DND-41 (cell line): Measurements from ENCODE around the gene PPP1R3D.

ENCODE experiments used
- ATAC-seq: fragments of 200-7000 bp; cut with Tn5 transposase; 3 replicates; pipeline ENCODE4 v1.9.1; 2021; ENCODE audit warnings: low read depth; ENCODE audit not compliant: insufficient read depth
- DNase-seq: peaks from one replicate; pipeline ENCODE4 v3.0.0-alpha.2; 2020
- H2AFZ ChIP-seq: 2 replicates; pipeline ENCODE4 v1.6.0; 2012; ENCODE audit warnings: low read depth, low read length
- H3K27ac ChIP-seq: 2 replicates; pipeline ENCODE4 v1.5.1; 2012; ENCODE audit warnings: low read length, inconsistent platforms
- H3K27me3 ChIP-seq: fragments of 200-600 bp; sonication (generic); 2 replicates; pipeline ENCODE4 v1.6.0; 2012; ENCODE audit warnings: low read length, mild to moderate bottlenecking, inconsistent platforms; ENCODE audit not compliant: insufficient read depth, poor library complexity
- H3K36me3 ChIP-seq: 2 replicates; pipeline ENCODE4 v1.5.1; 2012; ENCODE audit warnings: low read length, inconsistent platforms; ENCODE audit not compliant: insufficient read depth
- H3K4me1 ChIP-seq: 2 replicates; pipeline ENCODE4 v1.5.1; 2012; ENCODE audit warnings: mild to moderate bottlenecking, low read length; ENCODE audit not compliant: insufficient read depth
- H3K4me2 ChIP-seq: 2 replicates; pipeline ENCODE4 v1.6.0; 2012; ENCODE audit warnings: mild to moderate bottlenecking, moderate library complexity, low read length, inconsistent platforms; ENCODE audit not compliant: insufficient read depth
- H3K4me3 ChIP-seq, 2 experiments: fragments of 200-600 bp in 1 of 2; shearing (Covaris generic) in 1 of 2; 2 replicates each; pipeline ENCODE4 v1.5.1; 2012 to 2016; ENCODE audit warnings: inconsistent platforms in 2 of 2, low read length in 2 of 2, mild to moderate bottlenecking in 2 of 2, low read depth in 1 of 2, moderate library complexity in 1 of 2
- H3K79me2 ChIP-seq: 2 replicates; pipeline ENCODE4 v1.6.0; 2012; ENCODE audit warnings: low read length, inconsistent platforms; ENCODE audit not compliant: insufficient read depth
- H3K9ac ChIP-seq: 2 replicates; pipeline ENCODE4 v1.6.0; 2012; ENCODE audit warnings: low read depth, mild to moderate bottlenecking, inconsistent platforms, low read length, moderate library complexity
- H3K9me3 ChIP-seq: 2 replicates; pipeline ENCODE4 v1.5.1; 2012; ENCODE audit warnings: low read length, moderate library complexity, mild to moderate bottlenecking, inconsistent platforms; ENCODE audit not compliant: insufficient read depth, severe bottlenecking
- H4K20me1 ChIP-seq: 2 replicates; pipeline ENCODE4 v1.6.0; 2012; ENCODE audit warnings: low read length; ENCODE audit not compliant: insufficient read depth
- EZH2 ChIP-seq: IDR thresholded peaks from 3 replicates; pipeline ENCODE4 v1.6.1; 2012; ENCODE audit warnings: borderline replicate concordance, low read depth, mild to moderate bottlenecking, moderate library complexity, low read length, inconsistent platforms; ENCODE audit not compliant: severe bottlenecking
- TF ChIP-seq, protein P1 (sequence below): IDR thresholded peaks from 2 replicates; pipeline ENCODE4 v1.5.1; 2012; ENCODE audit warnings: borderline replicate concordance, low read length, moderate library complexity, mild to moderate bottlenecking; ENCODE audit not compliant: poor library complexity, severe bottlenecking; ENCODE audit errors: extremely low read depth

PPP1R3D gene

DNA sequence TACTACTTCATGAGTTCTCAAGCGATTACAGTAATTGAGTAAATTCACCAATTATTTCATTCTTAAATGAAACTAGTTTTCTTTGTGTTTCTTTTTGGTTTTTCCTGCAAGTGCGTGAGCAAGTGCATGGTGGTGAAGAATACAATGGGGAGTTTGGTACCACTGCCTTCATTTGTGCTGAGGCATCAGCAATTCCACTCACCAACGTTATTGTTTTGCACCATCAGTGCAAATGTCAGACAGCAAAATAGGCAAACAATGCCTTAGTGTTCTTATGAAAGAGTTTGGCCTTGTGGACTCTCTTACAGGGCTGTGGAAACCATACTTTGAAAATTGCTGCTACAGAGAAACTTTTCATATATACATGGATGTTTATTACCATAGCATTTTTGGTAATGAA is 26.3 kb upstream of the PPP1R3D start:
- no peak overlapping the region for H2AFZ ChIP-seq
- H3K27ac ChIP-seq = no peak overlapping the region
- no peaks in the 10 kb centered on the region for H3K9me3 ChIP-seq
- ATAC-seq (no peak), DNase-seq (no peak)
- H3K27me3 ChIP-seq = no peaks in the 10 kb centered on the region
- H3K79me2 ChIP-seq = no peaks in the 10 kb centered on the region
- H3K4me1 ChIP-seq = no peaks in the 10 kb centered on the region
- no peak overlapping the region for H3K4me3 ChIP-seq
- H3K36me3 ChIP-seq = no peaks in the 10 kb centered on the region
- no peak for TF ChIP-seq EZH2
- TF ChIP-seq, protein P1, sequence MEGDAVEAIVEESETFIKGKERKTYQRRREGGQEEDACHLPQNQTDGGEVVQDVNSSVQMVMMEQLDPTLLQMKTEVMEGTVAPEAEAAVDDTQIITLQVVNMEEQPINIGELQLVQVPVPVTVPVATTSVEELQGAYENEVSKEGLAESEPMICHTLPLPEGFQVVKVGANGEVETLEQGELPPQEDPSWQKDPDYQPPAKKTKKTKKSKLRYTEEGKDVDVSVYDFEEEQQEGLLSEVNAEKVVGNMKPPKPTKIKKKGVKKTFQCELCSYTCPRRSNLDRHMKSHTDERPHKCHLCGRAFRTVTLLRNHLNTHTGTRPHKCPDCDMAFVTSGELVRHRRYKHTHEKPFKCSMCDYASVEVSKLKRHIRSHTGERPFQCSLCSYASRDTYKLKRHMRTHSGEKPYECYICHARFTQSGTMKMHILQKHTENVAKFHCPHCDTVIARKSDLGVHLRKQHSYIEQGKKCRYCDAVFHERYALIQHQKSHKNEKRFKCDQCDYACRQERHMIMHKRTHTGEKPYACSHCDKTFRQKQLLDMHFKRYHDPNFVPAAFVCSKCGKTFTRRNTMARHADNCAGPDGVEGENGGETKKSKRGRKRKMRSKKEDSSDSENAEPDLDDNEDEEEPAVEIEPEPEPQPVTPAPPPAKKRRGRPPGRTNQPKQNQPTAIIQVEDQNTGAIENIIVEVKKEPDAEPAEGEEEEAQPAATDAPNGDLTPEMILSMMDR = no peak
- no peaks in the 10 kb centered on the region for H4K20me1 ChIP-seq
- no peak overlapping the region for H3K4me2 ChIP-seq
- H3K9ac ChIP-seq = no peak overlapping the region

DNA sequence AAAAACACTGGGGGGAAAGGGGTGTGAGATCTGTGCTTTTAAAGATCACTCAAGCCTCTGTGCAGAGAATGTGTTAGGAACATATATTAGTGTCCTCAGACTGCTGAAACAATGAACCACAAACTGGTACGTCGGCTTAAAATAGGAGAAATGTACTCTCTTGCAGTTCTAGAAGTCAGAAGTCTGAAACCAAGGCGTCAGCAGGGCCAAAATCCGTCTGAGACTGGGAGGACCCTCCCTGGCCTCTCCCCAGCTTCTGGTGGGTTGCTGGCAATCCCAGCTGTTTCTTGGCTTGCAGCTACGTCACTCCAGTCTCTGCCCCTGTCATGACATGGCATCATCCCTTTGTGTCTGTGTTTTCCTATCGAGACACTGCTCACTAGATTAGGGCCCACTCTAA is 22.1 kb upstream of the PPP1R3D start:
- TF ChIP-seq EZH2 = no peak
- TF ChIP-seq, protein P1 = no peak
- Histone ChIP-seq H3K9me3 (no peaks in the 10 kb centered on the region), H3K4me2 (no peak overlapping the region), H3K36me3 (no peaks in the 10 kb centered on the region), H4K20me1 (no peaks in the 10 kb centered on the region), H3K27me3 (no peaks in the 10 kb centered on the region), H3K9ac (no peak overlapping the region), H3K4me3 (no peak overlapping the region), H3K4me1 (no peaks in the 10 kb centered on the region), H3K27ac (no peak overlapping the region), H2AFZ (no peak overlapping the region), H3K79me2 (no peaks in the 10 kb centered on the region)
- DNase-seq = no peak
- no peak for ATAC-seq

DNA sequence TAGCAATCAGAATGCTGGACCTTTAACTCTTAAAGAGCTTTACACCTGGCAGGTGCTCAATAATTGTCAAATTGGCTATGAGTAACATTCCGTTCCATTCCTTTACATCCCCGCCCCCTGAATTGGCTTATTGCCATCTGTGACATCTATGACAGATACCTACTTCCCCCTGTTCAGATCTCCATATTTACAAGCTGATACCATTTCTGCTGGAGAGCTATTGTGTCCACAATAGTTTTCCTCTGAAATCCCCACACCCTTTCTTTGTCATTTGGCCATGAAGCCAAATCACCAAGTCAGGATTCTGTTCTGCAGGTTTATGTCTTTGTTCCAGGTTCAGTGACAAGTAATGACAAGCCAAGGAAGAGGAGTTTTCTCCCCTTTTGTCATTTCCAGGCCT is 21.3 kb upstream of the PPP1R3D start:
- H3K27ac ChIP-seq = no peak overlapping the region
- H3K9me3 ChIP-seq = no peaks in the 10 kb centered on the region
- H3K27me3 ChIP-seq = no peaks in the 10 kb centered on the region
- H3K4me2 ChIP-seq = no peak overlapping the region
- no peak overlapping the region for H3K4me3 ChIP-seq
- H2AFZ ChIP-seq = no peak overlapping the region
- H3K4me1 ChIP-seq = no peaks in the 10 kb centered on the region
- no peak overlapping the region for H3K9ac ChIP-seq
- no peaks in the 10 kb centered on the region for H3K36me3 ChIP-seq
- no peak for DNase-seq
- H3K79me2 ChIP-seq = no peaks in the 10 kb centered on the region
- TF ChIP-seq, protein P1 = no peak
- TF ChIP-seq EZH2 = no peak
- H4K20me1 ChIP-seq = no peaks in the 10 kb centered on the region
- ATAC-seq = no peak

DNA sequence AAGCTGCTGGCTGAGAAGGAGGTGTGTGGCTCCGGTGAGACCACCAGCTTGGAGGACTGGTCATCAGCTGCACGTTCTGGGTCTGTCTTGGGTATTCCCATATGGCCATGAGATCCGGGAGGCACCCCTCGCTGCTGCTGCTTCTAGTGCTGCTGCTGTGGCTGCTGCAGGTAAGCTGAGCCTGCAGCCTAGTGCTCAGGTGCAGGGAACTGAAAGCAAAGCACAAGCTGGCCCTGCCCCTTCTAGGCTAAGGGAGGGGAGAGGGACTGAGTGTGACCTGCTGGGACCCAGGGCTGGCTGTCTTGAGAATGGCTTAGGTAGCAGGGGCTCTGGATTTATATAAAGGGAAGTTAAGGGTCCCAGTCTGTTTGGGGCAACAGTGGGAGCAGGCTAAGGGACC is 18.5 kb upstream of the PPP1R3D start:
- no peak for TF ChIP-seq EZH2
- TF ChIP-seq, protein P1 = no peak
- Histone ChIP-seq H3K36me3 (no peaks in the 10 kb centered on the region), H2AFZ (no peak overlapping the region), H3K9me3 (no peaks in the 10 kb centered on the region), H3K9ac (no peak overlapping the region), H3K4me1 (no peaks in the 10 kb centered on the region), H3K27ac (no peak overlapping the region), H3K4me3 (no peak overlapping the region), H3K27me3 (no peaks in the 10 kb centered on the region), H3K4me2 (no peak overlapping the region), H3K79me2 (no peaks in the 10 kb centered on the region), H4K20me1 (no peaks in the 10 kb centered on the region)
- ATAC-seq = no peak
- DNase-seq = no peak
